Measurements from ENCODE around the gene HMCN1.
"Not testable (repeated sequence)": the region's sequence is repeated elsewhere in the genome, so short reads cannot be mapped to it uniquely, and the experiment has no call there.

HMCN1 gene

DNA sequence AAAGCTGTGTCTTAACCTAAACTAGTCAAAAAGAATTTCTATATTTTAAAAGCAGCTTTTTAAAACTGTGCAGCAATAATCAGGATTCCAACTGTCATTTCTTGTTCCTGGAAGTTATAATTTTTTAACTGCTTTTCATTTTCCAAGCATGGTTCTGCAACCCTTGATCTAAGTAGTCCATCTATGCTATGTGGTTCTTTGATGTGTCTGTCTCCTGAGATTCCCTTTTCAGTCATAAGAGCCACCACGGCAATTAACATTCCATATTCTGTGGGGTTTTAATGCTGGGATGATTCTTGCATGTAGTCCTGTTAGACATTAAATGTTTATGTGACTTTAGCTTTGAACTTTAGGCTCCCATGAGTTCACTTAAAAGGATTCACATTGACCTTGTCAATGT, 420.5 kb downstream of the HMCN1 start:
- Histone ChIP-seq H3K79me2 (ENCODE audit: low read length) (no peaks in the 10 kb centered on the region), H4K20me1 (ENCODE audit: insufficient read depth, low read length) (no peaks in the 10 kb centered on the region), H3K4me1 (ENCODE audit: low read length) (no peaks in the 10 kb centered on the region), H3K9me2 (replicated peaks; ENCODE audit: insufficient read depth, low read length) (no peaks in the 10 kb centered on the region), H3K4me2 (ENCODE audit: low read depth, low read length) (no peak overlapping the region), H3K9ac (ENCODE audit: low read length) (no peak overlapping the region), H3K27me3 (replicated peaks; ENCODE audit: insufficient read depth, low read length) (no peaks in the 10 kb centered on the region), H3F3A (ENCODE audit: insufficient read depth, low read length) (no peaks in the 10 kb centered on the region), H3K27ac (ENCODE audit: low read length) (no peak overlapping the region), H3K36me3 (replicated peaks; ENCODE audit: insufficient read depth, low read length) (no peaks in the 10 kb centered on the region), H2AFZ (ENCODE audit: low read length) (no peak overlapping the region), H3K4me3 (ENCODE audit: low read length) (no peak overlapping the region), H3K9me3 (replicated peaks; ENCODE audit: insufficient read depth, low read length) (no peaks in the 10 kb centered on the region)
- no peak for DNase-seq
- no peak for TF ChIP-seq EZH2phosphoT487 (IDR thresholded peaks at IDR 0.05; ENCODE audit: low read length)
- TF ChIP-seq EZH2 (optimal IDR thresholded peaks at IDR 0.05; ENCODE audit: low read depth, low read length) = no peak
- TF ChIP-seq, protein P1, sequence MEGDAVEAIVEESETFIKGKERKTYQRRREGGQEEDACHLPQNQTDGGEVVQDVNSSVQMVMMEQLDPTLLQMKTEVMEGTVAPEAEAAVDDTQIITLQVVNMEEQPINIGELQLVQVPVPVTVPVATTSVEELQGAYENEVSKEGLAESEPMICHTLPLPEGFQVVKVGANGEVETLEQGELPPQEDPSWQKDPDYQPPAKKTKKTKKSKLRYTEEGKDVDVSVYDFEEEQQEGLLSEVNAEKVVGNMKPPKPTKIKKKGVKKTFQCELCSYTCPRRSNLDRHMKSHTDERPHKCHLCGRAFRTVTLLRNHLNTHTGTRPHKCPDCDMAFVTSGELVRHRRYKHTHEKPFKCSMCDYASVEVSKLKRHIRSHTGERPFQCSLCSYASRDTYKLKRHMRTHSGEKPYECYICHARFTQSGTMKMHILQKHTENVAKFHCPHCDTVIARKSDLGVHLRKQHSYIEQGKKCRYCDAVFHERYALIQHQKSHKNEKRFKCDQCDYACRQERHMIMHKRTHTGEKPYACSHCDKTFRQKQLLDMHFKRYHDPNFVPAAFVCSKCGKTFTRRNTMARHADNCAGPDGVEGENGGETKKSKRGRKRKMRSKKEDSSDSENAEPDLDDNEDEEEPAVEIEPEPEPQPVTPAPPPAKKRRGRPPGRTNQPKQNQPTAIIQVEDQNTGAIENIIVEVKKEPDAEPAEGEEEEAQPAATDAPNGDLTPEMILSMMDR (IDR thresholded peaks at IDR 0.05; ENCODE audit: low read length) = no peak

GRCh38 chr1:186155594-186155993, 421.4 kb downstream of the HMCN1 start:
- Histone ChIP-seq H3K36me3 (replicated peaks; ENCODE audit: insufficient read depth, low read length) (no peaks in the 10 kb centered on the region), H3K79me2 (ENCODE audit: low read length) (no peaks in the 10 kb centered on the region), H3K9ac (ENCODE audit: low read length) (no peak overlapping the region), H3K4me3 (ENCODE audit: low read length) (no peak overlapping the region), H2AFZ (ENCODE audit: low read length) (no peak overlapping the region), H3K9me3 (replicated peaks; ENCODE audit: insufficient read depth, low read length) (no peaks in the 10 kb centered on the region), H3K9me2 (replicated peaks; ENCODE audit: insufficient read depth, low read length) (no peaks in the 10 kb centered on the region), H3F3A (ENCODE audit: insufficient read depth, low read length) (no peaks in the 10 kb centered on the region), H3K27ac (ENCODE audit: low read length) (no peak overlapping the region), H3K27me3 (replicated peaks; ENCODE audit: insufficient read depth, low read length) (no peaks in the 10 kb centered on the region), H3K4me1 (ENCODE audit: low read length) (no peaks in the 10 kb centered on the region), H3K4me2 (ENCODE audit: low read depth, low read length) (no peak overlapping the region), H4K20me1 (ENCODE audit: insufficient read depth, low read length) (no peaks in the 10 kb centered on the region)
- no peak for TF ChIP-seq EZH2phosphoT487 (IDR thresholded peaks at IDR 0.05; ENCODE audit: low read length)
- TF ChIP-seq, protein P1 (IDR thresholded peaks at IDR 0.05; ENCODE audit: low read length) = peak; percentile 65
- TF ChIP-seq EZH2 (optimal IDR thresholded peaks at IDR 0.05; ENCODE audit: low read depth, low read length) = no peak
- peak; percentile 53 for DNase-seq

DNA sequence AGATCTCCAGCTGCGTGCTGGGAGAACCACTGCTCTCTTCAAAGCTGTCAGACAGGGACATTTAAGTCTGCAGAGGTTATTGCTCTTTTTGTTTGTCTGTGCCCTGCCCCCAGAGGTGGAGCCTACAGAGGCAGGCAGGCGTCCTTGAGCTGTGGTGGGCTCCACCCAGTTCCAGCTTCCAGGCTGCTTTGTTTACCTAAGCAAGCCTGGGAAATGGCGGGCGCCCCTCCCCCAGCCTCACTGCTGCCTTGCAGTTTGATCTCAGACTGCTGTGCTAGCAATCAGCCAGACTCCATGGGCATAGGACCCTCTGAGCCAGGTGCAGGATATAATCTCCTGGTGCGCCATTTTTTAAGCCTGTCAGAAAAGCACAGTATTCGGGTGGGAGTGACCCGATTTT, 428.7 kb downstream of the HMCN1 start:
- not testable (repeated sequence) for H3K9ac ChIP-seq (ENCODE audit: low read length); H2AFZ ChIP-seq (ENCODE audit: low read length); H3F3A ChIP-seq (ENCODE audit: insufficient read depth, low read length); H3K27me3 ChIP-seq (replicated peaks; ENCODE audit: insufficient read depth, low read length); H3K4me2 ChIP-seq (ENCODE audit: low read depth, low read length); H3K79me2 ChIP-seq (ENCODE audit: low read length); H3K4me1 ChIP-seq (ENCODE audit: low read length); H3K36me3 ChIP-seq (replicated peaks; ENCODE audit: insufficient read depth, low read length); H3K9me3 ChIP-seq (replicated peaks; ENCODE audit: insufficient read depth, low read length); H3K27ac ChIP-seq (ENCODE audit: low read length); H3K4me3 ChIP-seq (ENCODE audit: low read length); DNase-seq; H4K20me1 ChIP-seq (ENCODE audit: insufficient read depth, low read length); H3K9me2 ChIP-seq (replicated peaks; ENCODE audit: insufficient read depth, low read length)

- no peaks in the 10 kb centered on the region for H3K27me3 ChIP-seq (replicated peaks; ENCODE audit: insufficient read depth, low read length)
- H3K9me2 ChIP-seq (replicated peaks; ENCODE audit: insufficient read depth, low read length) = no peaks in the 10 kb centered on the region
- TF ChIP-seq, protein P1 (IDR thresholded peaks at IDR 0.05; ENCODE audit: low read length) = no peak
- no peak for TF ChIP-seq EZH2 (optimal IDR thresholded peaks at IDR 0.05; ENCODE audit: low read depth, low read length)
- TF ChIP-seq EZH2phosphoT487 (IDR thresholded peaks at IDR 0.05; ENCODE audit: low read length) = no peak
- H3K9me3 ChIP-seq (replicated peaks; ENCODE audit: insufficient read depth, low read length) = no peaks in the 10 kb centered on the region
- no peak overlapping the region for H3K4me3 ChIP-seq (ENCODE audit: low read length)
- no peaks in the 10 kb centered on the region for H3F3A ChIP-seq (ENCODE audit: insufficient read depth, low read length)
- no peak overlapping the region for H3K9ac ChIP-seq (ENCODE audit: low read length)
- no peaks in the 10 kb centered on the region for H3K79me2 ChIP-seq (ENCODE audit: low read length)
- no peak overlapping the region for H3K27ac ChIP-seq (ENCODE audit: low read length)
- no peak overlapping the region for H3K4me2 ChIP-seq (ENCODE audit: low read depth, low read length)
- H3K4me1 ChIP-seq (ENCODE audit: low read length) = no peaks in the 10 kb centered on the region
- no peak for DNase-seq
- H4K20me1 ChIP-seq (ENCODE audit: insufficient read depth, low read length) = no peaks in the 10 kb centered on the region
- H2AFZ ChIP-seq (ENCODE audit: low read length) = no peak overlapping the region
- H3K36me3 ChIP-seq (replicated peaks; ENCODE audit: insufficient read depth, low read length) = no peaks in the 10 kb centered on the region
Observed at GRCh38 chr1:186164773-186165172, 430.6 kb downstream of the HMCN1 start.
